GM19238 (cell line): ENCODE results near the gene AKAP1.

Experiments
- DNase-seq: peaks from one replicate; pipeline ENCODE4 v3.0.0; 2011; ENCODE audit warnings: low spot score; ENCODE audit not compliant: insufficient read length

AKAP1 gene

DNA sequence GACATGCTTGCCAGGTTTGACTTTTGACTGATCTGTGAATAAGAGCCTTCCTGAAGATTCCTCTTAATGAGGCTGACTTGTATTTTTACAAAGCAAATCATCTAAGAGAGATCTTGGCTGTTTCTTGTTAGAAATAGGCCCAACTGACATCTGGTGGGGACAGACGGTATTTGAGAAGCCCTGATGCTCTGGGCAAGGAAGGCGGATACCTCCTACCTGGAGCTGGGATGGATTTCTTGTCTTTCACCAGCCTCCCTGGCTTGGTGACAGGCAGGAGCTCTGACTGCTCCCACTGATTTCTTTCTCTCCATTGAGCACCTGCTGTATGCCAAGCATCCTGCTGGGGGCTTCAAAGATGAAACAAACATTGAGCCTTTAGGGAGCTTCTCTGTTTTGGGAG, 40.4 kb downstream of the AKAP1 start:
- no peak for DNase-seq

DNA sequence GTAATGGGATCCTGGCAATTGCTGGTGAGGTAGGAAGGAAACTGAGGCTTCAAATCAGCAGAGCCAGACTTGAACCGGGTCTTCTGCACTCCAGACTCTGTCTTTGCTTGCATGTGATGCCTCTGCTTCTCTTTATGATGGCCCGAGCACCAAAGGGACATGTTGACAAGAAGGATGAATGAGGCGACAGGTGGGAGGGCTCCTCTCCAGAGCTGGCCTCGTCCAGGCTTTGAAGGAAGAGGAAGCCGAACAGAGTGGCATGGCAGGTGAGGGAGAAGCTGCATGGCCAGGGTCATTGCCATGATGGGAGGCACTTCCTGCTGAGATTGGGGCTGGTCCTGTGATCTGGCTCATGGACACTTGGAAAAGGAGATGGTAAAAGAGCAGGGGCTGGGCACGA, 40.8 kb downstream of the AKAP1 start:
- no peak for DNase-seq

DNA sequence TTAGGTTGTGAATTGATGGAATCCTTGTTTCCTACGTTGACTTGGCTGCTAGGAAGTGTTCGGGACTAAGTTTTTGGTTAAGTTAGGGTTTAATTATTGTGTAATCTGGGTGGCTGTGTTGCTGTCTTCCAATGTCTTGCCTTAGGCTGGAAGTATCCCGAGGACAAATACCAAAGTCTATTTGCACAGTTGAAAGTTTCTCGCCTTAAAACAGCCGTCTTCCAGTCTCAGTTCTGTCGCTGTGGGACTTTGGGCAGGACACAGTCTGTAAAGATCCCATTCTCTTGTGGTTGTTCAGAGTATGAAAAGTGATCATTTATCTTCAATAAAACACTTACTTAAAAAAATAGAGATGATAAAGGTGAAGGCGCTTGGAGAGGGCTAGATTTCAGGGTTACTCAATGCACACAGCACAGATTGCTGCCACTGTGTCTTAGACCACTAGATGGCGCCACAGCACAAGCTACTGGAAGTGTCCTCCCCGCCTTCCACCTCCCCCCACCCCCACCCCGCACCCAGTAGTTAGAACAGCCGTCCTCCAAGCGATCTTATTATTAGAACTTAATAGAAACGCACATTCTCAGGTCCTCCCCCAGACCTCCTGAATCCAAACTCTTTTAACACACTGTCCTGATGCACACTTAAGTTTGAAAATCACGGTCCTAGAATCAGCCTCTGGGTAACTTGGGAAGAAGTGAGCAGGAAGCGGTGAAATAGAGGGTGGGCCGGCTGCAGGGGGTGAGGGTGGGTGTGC, 45.8 kb downstream of the AKAP1 start:
- peak; percentile 86 for DNase-seq

DNA sequence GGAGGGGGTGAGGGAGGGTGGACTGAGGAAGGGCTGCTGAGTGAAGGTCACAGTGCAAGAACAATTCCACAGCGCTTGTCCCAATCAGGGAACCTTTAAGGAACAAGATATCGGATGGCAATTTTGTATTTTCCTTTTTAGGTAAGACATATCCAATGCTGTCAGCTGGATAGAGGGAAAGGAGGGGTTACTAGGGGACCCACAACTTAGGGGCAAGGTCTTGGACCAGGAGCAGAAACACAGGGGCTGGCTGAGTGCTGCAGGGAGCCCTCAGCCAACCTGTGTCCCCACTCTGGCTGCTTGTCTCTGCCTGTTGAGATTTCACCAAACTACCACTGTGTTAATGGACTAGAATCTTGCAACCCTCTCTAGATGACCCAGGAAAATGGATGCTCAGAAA, 47.6 kb downstream of the AKAP1 start:
- no peak for DNase-seq

DNA sequence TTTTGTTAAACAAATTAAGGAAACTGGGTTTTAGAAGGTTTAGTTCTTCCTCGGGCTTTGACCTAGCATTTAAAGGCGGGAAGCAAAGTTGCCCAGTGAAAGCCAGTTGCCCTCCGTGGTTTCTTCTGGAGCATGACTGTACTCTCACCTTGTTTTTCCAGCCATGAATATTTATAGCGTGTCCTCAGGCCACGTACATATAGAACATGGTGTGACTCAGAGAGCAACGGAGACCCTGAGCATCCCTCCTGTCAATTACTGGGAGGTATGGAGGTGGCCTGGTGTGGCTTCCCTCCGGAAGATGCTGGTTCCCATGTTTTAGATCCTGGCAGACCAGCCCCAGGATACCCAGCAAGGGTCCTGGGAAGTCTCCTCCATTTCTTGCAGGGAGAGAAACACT, 48.4 kb downstream of the AKAP1 start:
- DNase-seq: no peak

DNA sequence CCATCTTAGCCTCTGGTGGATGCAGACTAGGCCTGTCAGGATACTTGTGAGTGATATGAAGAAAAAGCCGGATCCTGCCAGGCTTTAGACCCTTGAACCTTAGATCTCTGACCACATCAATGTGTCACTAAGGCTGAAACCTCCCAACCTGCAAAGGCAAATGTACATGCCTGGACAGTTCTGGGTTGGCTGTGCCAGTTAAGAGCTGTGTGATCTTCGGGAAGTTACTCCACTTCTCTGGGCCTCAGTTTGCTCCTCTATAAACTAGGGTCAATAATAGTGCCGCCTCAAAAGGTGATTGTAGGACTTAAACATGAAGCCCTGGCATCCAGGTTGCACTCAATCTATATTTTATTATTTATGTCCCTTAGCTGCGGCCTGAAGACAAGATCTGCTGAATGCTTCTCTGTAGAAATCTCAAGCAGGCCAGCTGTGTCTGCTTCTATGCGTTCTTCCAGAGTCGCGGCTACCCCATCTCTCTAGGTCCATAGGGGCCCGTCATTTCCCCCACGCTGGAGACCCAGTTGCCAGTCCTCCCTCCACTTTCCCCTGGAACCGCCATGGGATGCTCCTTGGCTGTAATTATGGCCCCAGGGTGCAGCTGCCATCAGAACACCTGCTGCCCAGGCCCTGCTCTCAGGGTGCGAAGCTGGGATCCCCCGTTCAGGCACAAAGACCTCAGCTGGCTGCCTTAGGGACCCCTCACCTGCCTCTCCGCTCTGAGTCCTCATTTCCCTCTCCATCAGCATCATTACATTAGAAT, 50.2 kb downstream of the AKAP1 start:
- no peak for DNase-seq

DNA sequence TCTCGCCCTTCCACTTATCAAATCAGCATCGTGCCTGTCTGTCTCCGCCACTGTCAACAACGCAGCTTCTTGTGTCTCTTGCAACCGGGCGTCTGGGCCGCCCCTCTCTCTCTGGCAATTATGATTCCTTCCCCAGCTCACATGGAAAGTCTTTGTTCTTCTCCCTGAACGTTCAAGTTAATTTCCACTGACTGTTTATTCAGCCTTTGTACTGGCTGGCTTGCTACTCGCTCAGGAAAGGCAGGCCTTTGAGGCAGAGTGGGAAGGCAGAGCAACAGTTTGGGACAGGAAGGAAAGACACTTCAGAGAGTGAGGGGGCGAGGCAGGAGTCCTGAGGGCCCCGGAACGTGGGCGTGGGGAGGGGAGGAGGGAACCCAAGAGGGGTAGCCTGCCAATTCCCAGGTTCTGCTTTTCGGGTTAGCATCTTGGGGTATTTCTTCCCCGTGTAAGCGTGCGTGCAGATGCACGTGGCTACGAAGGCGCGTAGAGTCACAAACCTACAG, 50.8 kb downstream of the AKAP1 start:
- no peak for DNase-seq

DNA sequence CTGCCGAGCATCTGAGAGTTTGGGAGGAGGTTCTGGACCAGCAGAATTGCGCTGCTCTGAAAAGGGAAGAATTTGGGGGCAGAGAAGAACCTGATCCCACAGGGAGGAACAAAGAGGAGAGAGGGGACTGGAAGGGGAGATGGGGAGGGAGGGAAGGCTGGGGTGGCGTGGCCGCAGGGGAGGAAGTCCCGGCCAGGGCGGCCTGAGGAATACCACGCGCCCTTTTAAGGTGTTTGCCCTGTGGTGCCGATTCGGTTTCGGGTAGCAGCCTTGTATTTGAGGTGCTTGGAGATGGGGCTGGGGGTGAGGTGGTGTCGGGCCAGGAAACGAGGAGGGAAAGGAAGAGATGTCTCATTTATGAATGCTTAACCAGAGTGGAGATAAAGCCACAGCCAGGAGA, 51.3 kb downstream of the AKAP1 start:
- DNase-seq: no peak

DNA sequence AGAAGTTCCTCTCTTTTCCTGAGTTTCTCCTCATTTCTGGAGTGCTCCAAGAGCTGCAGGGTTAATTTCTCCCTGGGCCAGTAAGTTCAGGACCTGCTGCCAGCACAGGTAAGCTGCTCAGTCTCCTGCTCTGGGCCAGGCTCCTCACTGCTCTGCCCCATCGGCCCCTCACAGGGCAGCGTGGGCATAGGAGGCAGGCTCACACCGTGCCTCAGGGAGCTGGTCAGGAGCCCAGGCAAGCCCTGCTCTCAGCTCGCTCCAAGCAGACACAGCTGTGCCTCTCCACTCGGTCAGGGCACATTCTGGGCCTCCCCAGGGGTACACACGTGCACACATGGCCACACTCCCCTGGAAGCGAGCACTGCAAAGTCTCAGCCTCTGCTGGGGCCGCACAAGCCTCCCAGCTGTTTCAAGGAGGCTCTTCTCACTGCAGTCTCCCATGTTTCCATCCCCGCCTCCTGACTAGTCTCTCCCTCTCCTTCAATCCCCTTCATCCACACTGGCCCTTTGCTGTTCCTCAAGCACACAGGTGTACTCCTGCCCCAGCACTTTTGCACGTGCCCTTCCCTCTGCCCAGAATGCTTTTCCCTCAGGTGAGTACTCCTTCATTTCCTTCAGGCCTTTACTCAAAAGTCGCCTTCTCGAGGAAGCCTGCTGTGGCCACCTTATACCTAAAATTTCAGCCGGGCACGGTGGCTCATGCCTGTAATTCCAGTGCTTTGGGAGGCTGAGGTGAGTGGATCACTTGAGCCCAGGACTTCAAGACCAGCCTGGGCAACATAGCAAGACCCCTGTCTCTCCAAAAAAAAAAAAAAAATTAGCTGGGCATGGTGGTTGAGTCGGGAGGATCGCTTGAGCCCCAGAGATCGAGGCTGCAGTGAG, 53.2 kb downstream of the AKAP1 start:
- no peak for DNase-seq

DNA sequence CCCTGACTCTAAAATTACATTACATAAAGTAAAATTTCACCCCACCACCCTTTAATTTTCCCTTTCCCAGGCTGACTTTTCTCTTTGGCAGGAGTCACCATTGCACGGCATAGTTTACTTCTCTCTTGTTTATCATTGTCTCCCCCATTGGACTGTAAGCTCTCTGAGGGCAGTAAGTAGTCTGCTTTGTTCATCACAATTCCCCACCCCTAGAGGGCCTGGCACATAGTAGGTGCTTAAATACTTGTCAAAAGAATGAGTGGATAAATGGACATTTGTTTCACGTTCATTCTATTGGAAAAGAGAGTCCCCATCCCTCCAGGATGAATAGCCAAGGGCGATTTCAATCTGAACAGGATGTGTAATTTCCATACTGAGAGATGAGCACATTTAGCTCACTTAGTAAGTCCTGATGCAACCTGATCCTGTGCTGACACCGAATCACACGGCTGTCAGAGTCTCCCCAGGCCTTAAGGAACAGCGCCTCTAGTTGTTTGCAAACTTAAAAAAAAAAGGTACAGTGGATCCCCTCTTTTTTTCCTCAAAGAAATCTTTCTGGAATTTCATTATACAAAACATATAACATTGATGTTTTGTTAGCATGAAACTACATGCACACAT, 54.0 kb downstream of the AKAP1 start:
- DNase-seq: no peak

DNA sequence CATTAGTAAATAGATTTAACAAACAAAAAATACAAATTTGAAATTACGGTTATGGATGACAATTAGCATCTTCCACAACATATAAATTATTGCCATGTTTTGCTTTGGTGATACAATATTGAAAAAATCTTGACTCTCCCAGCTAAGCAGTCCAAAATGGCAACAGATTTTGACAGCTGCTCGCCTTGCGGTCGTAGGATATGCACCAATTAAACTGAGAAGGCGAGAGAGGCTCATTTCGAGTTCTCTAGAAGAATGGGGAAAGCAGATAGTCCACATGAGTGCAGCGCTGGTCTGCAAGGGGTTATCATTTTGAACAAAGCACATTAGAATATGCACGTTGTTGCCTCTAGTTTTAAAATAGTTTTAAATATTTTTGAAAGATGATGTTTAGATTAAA, 55.3 kb downstream of the AKAP1 start:
- DNase-seq: no peak

DNA sequence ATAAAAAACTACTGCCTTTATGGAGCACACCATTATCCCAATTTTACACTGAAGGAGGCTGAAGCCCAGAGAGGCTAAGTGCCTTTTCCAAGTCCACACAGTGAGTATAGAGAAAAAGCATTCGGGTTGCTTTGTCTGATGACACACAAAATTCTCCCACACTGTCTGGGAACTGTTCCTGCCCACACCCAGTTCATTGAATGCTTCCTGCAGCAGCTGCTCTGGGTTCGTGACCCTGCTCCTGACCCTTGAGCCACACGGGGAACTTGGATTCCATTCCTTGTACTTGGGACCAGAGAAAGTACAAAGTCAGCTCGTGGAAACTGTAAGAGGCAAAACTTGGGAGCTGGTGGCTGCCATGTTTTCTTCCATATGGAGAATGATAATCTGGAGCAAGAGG, 57.9 kb downstream of the AKAP1 start:
- no peak for DNase-seq

DNA sequence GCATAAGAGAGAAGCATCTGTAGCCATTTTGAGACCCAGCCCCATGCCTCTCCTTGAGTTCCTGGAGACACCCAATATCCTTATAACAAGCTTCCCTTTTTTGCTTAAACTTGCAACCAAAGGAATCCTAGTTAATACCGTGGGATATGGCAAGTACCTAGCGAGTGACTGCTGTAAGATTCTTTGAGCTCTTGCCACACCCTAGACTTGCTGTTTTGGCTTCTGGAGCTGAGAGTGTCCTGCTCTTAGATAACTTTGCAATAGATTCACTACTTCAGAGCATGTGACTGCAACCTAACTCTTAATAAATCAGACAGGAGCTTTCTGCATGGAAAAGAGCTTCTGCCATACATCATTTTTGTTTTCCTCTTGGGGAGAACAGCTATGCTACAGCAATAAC, 58.3 kb downstream of the AKAP1 start:
- no peak for DNase-seq

DNA sequence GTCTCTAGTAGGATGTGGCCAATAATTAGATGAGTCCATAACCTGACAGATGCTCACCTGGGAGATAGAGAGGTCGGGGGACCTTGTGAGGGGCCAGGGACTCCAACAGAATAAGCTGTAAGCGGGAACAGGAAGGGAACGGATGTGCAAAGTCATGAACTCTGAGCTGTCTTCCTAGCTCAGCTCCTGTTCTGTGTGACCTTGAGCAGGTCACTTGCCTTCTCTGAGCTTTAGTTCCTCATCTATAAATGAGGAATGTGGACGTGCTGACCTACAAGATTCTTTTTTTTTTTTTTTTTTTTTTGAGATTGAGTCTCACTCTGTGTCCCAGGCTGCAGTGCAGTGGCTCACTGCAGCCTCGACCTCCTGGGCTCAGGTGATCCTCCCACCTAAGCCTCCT, 58.9 kb downstream of the AKAP1 start:
- DNase-seq: no peak

DNA sequence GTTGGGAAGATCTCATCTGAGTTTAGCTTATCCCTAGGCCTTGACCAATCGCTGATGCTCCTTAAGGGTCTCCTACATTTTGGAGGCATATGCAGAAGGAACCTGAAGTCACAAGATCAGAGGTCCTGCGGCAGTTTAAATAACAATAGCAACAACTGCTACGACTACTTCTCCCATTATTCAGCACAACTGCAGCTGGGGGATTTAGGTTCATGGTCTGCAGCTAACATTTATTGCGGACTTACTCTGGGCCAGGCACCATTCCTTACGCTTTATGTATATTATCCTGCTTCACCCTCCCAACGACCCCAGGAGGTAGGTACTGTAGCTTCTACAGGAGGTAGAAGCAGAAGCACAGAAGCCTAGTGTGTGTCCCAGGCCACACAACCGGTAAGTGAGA, 59.5 kb downstream of the AKAP1 start:
- DNase-seq: no peak

DNA sequence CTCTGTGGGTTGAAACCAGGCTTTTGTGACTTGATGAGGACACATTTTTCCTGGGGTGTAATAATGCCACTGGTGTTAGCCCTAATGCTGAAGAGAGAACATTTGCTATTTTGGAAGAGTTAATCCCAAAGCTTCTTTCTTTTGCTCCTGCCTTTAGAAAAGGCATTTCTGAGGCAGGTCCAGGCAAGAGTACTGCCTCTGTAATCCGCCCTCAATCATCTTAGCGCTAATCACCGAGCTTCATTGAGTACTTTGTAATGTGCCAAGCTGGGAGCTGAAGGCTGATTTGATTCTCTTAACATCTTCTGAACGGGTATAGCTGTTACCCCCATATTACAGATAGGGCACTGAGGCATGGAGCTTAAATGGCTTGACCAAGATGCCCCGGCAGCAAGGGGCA, 60.3 kb downstream of the AKAP1 start:
- no peak for DNase-seq

DNA sequence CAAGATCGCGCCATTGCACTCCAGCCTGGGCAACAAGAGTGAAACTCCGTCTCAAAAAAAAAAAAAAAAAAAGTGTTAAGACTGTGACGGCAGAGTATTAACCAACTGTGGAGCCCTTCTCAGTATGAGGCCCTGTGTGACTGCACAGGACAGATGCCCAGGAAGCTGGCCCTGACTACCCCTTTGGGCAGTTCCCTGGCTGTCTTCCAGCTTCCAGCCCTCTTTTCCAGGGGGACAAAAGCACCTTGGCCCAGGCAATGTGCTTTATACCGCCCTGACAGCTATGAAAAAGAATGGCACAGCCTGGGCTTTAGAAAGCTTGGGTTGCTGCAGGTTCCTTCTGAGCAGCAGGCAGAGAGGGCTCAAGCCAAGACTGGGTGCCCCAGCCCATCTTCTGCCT, 61.2 kb downstream of the AKAP1 start:
- DNase-seq: no peak

DNA sequence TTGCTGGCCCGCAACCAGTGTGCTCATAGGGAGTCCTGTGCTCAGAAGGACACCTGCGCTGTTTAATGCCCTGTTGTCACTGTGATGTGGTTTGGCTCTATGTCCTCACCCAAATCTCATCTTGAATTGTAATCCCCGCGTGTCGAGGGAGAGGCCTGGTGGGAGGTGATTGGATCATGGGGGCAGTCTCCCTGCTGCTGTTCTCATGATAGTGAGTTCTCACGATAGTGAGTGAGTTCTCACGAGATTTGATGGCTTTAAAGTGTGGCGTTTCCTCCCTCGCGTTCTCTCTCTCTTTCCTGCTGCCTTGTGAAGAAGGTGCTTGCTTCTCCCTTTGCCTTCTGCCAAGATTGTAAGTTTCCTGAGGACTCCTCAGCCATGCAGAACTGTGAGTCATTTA, 66.8 kb downstream of the AKAP1 start:
- DNase-seq: no peak

DNA sequence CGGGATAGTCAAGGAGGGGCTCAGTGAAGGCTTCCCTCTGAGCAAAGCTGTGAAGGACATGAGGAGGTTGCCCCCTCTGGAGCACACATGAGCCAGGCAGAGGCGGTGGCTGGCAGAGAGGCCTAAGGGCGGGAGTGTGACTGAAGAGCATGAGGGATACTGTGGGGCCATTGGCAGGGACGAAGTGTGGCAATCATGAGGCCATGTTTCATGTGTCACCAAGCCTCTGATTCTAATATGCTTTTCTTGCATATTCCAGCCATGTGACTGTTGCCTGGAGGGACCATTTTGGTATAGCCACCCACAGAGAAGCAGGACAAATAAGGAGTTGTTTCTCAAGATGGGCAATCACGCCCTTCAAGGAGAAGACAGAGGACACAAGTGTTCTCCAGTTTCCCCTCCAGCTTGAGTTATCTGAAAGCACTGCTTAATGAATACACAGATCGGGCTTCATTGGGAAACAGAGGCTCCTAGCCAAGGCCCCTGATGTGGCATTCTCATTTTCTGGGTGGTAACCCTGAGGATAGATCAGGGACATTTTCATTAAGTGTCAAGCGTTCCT, 68.0 kb downstream of the AKAP1 start:
- DNase-seq: no peak

DNA sequence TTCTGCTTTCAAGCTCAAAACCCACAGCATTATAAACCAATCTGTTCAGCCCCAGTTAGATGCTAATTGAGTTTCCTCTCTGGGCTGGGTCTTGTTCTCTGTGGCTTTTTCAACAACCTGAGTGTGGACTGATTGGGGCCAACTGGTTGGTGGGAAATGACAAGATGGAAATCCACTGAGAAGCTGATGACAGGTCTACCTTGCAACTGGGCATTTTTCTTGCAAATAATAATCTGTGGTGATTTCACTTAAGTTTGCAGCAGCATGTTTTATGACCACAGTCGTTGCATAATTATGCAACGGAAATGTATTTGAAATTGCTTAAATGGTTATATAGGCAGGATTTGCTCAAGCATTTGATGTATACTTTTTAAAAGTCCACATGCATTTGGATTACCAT, 69.9 kb downstream of the AKAP1 start:
- no peak for DNase-seq

DNA sequence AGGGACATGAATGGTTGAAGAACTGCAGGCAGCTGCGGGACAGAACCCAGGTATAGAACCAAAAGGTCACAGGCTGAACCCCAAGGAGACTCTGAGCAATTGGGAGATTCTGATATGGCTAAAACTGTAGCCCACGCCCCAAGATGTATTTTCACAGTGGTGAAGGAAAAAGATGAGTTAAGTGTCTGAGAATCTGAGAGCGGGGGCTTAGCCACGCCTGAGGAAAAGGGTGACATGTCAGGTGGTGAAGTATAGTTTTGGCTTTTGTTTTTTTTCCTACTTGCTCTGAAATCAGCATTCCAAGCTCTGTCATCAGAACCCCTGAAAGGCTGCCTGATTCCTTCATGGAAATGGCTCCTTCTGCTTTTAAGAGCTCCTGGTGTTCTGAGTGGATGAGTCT, 73.3 kb downstream of the AKAP1 start:
- no peak for DNase-seq
